Measurements from ENCODE around the gene ATG7. TPM values are rescaled to one million over a fixed set of nuclear protein-coding genes. Genes with fewer than 3 reads are reported as not detected.

ATG7 gene
- total and polyA plus RNA-seq, 4 donors = 7.4 to 53.8 (median 15.6) TPM

GRCh38 chr3:11362600-11362999 lies 90.4 kb downstream of the ATG7 start:
- Histone ChIP-seq H3K27ac (ENCODE audit: low read depth in 1 of 2, low read length in 2 of 2) (no peak overlapping the region), H3K9ac (ENCODE audit: low read depth in 1 of 2, low read length in 2 of 2) (no peak overlapping the region), H3K36me3 (ENCODE audit: control insufficient read depth in 4 of 4, insufficient read depth in 3 of 4, low read depth in 1 of 4, low read length in 3 of 4) (peaks cover 11 to 39% (median 32%) of the 10 kb centered on the region in 4 donors), H3K4me3 (ENCODE audit: low read depth in 1 of 3, low read length in 3 of 3) (no peak overlapping the region), H3K9me3 (ENCODE audit: control insufficient read depth in 4 of 4, low read length in 3 of 4) (no peaks in the 10 kb centered on the region), H3K4me1 (ENCODE audit: control insufficient read depth in 4 of 4, insufficient read depth in 4 of 4, low read length in 3 of 4) (peaks cover 0 to 3% (median 0%) of the 10 kb centered on the region in 4 donors), H3K27me3 (ENCODE audit: control insufficient read depth in 4 of 4, insufficient read depth in 4 of 4, low read length in 3 of 4) (no peaks in the 10 kb centered on the region)
- TF ChIP-seq SP1 (IDR thresholded peaks at IDR 0.05) (no peak), NR2F2 (IDR thresholded peaks at IDR 0.05) (no peak), RXRA (IDR thresholded peaks at IDR 0.05) (no peak), HNF4G (IDR thresholded peaks at IDR 0.05) (no peak), TAF1 (conservative IDR thresholded peaks at IDR 0.05) (no peak)
- DNase-seq (ENCODE audit: low spot score) = no peak
- 78% methylated on average over 5 of the region's 5 CpGs for WGBS

- TF ChIP-seq HNF4G (IDR thresholded peaks at IDR 0.05) = no peak
- no peak for TF ChIP-seq EGR1 (IDR thresholded peaks at IDR 0.05; ENCODE audit: low read depth in 2 of 2)
- TF ChIP-seq ZBTB33 (IDR thresholded peaks at IDR 0.05) = no peak
- TF ChIP-seq ATF3 (IDR thresholded peaks at IDR 0.05) = no peak
- TF ChIP-seq JUND (IDR thresholded peaks at IDR 0.05) = no peak
- TF ChIP-seq NR2F2 (IDR thresholded peaks at IDR 0.05) = no peak
- no peak for TF ChIP-seq YY1 (IDR thresholded peaks at IDR 0.05)
- Histone ChIP-seq H3K4me1 (ENCODE audit: control insufficient read depth in 4 of 4, insufficient read depth in 4 of 4, low read length in 3 of 4) (peaks cover 0 to 3% (median 0%) of the 10 kb centered on the region in 4 donors), H3K9me3 (ENCODE audit: control insufficient read depth in 4 of 4, low read length in 3 of 4) (no peaks in the 10 kb centered on the region), H3K9ac (ENCODE audit: low read depth in 1 of 2, low read length in 2 of 2) (no peak overlapping the region), H3K36me3 (ENCODE audit: control insufficient read depth in 4 of 4, insufficient read depth in 3 of 4, low read depth in 1 of 4, low read length in 3 of 4) (peaks cover 11 to 34% (median 29%) of the 10 kb centered on the region in 4 donors), H3K27me3 (ENCODE audit: control insufficient read depth in 4 of 4, insufficient read depth in 4 of 4, low read length in 3 of 4) (no peaks in the 10 kb centered on the region), H3K4me3 (ENCODE audit: low read depth in 1 of 3, low read length in 3 of 3) (no peak overlapping the region), H3K27ac (ENCODE audit: low read depth in 1 of 2, low read length in 2 of 2) (no peak overlapping the region)
- no peak for DNase-seq (ENCODE audit: low spot score)
- 78% methylated on average over 2 of the region's 2 CpGs for WGBS
Measured at GRCh38 chr3:11363715-11364114, 91.5 kb downstream of the ATG7 start.

GRCh38 chr3:11364181-11364580 lies 92.0 kb downstream of the ATG7 start:
- Histone ChIP-seq H3K9me3 (ENCODE audit: control insufficient read depth in 4 of 4, low read length in 3 of 4) (no peaks in the 10 kb centered on the region), H3K27ac (ENCODE audit: low read depth in 1 of 2, low read length in 2 of 2) (no peak overlapping the region), H3K9ac (ENCODE audit: low read depth in 1 of 2, low read length in 2 of 2) (no peak overlapping the region), H3K4me3 (ENCODE audit: low read depth in 1 of 3, low read length in 3 of 3) (no peak overlapping the region), H3K36me3 (ENCODE audit: control insufficient read depth in 4 of 4, insufficient read depth in 3 of 4, low read depth in 1 of 4, low read length in 3 of 4) (peaks cover 11 to 33% (median 29%) of the 10 kb centered on the region in 4 donors), H3K27me3 (ENCODE audit: control insufficient read depth in 4 of 4, insufficient read depth in 4 of 4, low read length in 3 of 4) (no peaks in the 10 kb centered on the region), H3K4me1 (ENCODE audit: control insufficient read depth in 4 of 4, insufficient read depth in 4 of 4, low read length in 3 of 4) (peaks cover 0 to 3% (median 0%) of the 10 kb centered on the region in 4 donors)
- DNase-seq (ENCODE audit: low spot score) = no peak
- TF ChIP-seq GABPA (IDR thresholded peaks at IDR 0.05 in 1 of 2, conservative IDR thresholded peaks at IDR 0.05 in 1 of 2) (no peak), CTCF (IDR thresholded peaks at IDR 0.05; ENCODE audit: low read depth, low read length, missing input control) (no peak), ZBTB33 (IDR thresholded peaks at IDR 0.05) (no peak), FOXA2 (IDR thresholded peaks at IDR 0.05) (no peak)
- 98% methylated on average over 2 of the region's 2 CpGs for WGBS
